H1 (cell line): ENCODE results near the gene SEH1L. TPM values are rescaled to one million over a fixed set of nuclear protein-coding genes. Genes with fewer than 3 reads are reported as not detected.

Source experiments
- polyA plus RNA-seq, 7 experiments: library from polyadenylated mRNA; depleted of rRNA in 3 of 7; stranded (reverse) in 5 of 7; unstranded in 2 of 7; fragments of >200 nt in 5 of 7; fragments of 200-250 nt in 2 of 7; gene quantifications; 1 replicate in 5 of 7; 2 replicates in 1 of 7; 4 replicates in 1 of 7; pipeline versions ENCODE4 v1.2.1 to v1.2.3, GENCODE V29; 2011 to 2013; ENCODE audit warnings: missing spikeins in 2 of 7, mixed read lengths in 2 of 7
- total RNA-seq: library from RNA; stranded (reverse); fragmentation: NEBNext Ultra II Directional; extraction: Animal tissue kit (Norgen Biotek cat#: 25700); gene quantifications from 2 replicates; pipeline ENCODE4 v1.2.1, GENCODE V29; 2021

Gene SEH1L
- total and polyA plus RNA-seq, 2 of the 8 experiments (the other 6 are each of a cell fraction or from before 2014, with no cell fraction given), result 41.7 to 96.7 TPM

Other genes starting within 250 kb of the SEH1L start
- gene CEP76, start 245.3 kb upstream of the SEH1L start, total RNA-seq, result 14.3 and 18.1 TPM in 2 replicates
- gene CEP76, start 245.3 kb upstream of the SEH1L start, polyA plus RNA-seq (2011; rRNA removed), result 6.7 and 9.0 TPM in 2 replicates
- 76.5 and 79.3 TPM in 2 replicates for gene PSMG2, start 245.0 kb upstream of the SEH1L start, total RNA-seq
- gene PSMG2, start 245.0 kb upstream of the SEH1L start, polyA plus RNA-seq (2011; rRNA removed), result 36.3 and 52.9 TPM in 2 replicates
- 54.0 and 54.5 TPM in 2 replicates for gene PTPN2, start 63.8 kb upstream of the SEH1L start, total RNA-seq
- gene PTPN2, start 63.8 kb upstream of the SEH1L start, polyA plus RNA-seq (2011; rRNA removed), result 11.6 and 16.4 TPM in 2 replicates
- gene CEP192, start 43.4 kb downstream of the SEH1L start, total RNA-seq, result 23.1 and 26.2 TPM in 2 replicates
- gene CEP192, start 43.4 kb downstream of the SEH1L start, polyA plus RNA-seq (2011; rRNA removed), result 9.3 and 13.4 TPM in 2 replicates